Measurements from ENCODE around the gene LIMA1.

GRCh38 chr12:50279501-50279900 lies 3.8 kb downstream of the LIMA1 start:
- no peak for TF ChIP-seq POLR2A (IDR thresholded peaks at IDR 0.05; ENCODE audit: low read length)
- TF ChIP-seq GATA1 (IDR thresholded peaks at IDR 0.05; ENCODE audit: low read depth, low read length) = no peak

Data from erythroblast (primary cell).